DND-41 (cell line): Measurements from ENCODE around the gene SENP6.

ENCODE experiments used
- ATAC-seq: fragments of 200-7000 bp; cut with Tn5 transposase; 3 replicates; pipeline ENCODE4 v1.9.1; 2021; ENCODE audit warnings: low read depth; ENCODE audit not compliant: insufficient read depth
- DNase-seq: peaks from one replicate; pipeline ENCODE4 v3.0.0-alpha.2; 2020
- H2AFZ ChIP-seq: 2 replicates; pipeline ENCODE4 v1.6.0; 2012; ENCODE audit warnings: low read depth, low read length
- H3K27ac ChIP-seq: 2 replicates; pipeline ENCODE4 v1.5.1; 2012; ENCODE audit warnings: low read length, inconsistent platforms
- H3K27me3 ChIP-seq: fragments of 200-600 bp; sonication (generic); 2 replicates; pipeline ENCODE4 v1.6.0; 2012; ENCODE audit warnings: low read length, mild to moderate bottlenecking, inconsistent platforms; ENCODE audit not compliant: insufficient read depth, poor library complexity
- H3K36me3 ChIP-seq: 2 replicates; pipeline ENCODE4 v1.5.1; 2012; ENCODE audit warnings: low read length, inconsistent platforms; ENCODE audit not compliant: insufficient read depth
- H3K4me1 ChIP-seq: 2 replicates; pipeline ENCODE4 v1.5.1; 2012; ENCODE audit warnings: mild to moderate bottlenecking, low read length; ENCODE audit not compliant: insufficient read depth
- H3K4me2 ChIP-seq: 2 replicates; pipeline ENCODE4 v1.6.0; 2012; ENCODE audit warnings: mild to moderate bottlenecking, moderate library complexity, low read length, inconsistent platforms; ENCODE audit not compliant: insufficient read depth
- H3K4me3 ChIP-seq, 2 experiments: fragments of 200-600 bp in 1 of 2; shearing (Covaris generic) in 1 of 2; 2 replicates each; pipeline ENCODE4 v1.5.1; 2012 to 2016; ENCODE audit warnings: inconsistent platforms in 2 of 2, low read length in 2 of 2, mild to moderate bottlenecking in 2 of 2, low read depth in 1 of 2, moderate library complexity in 1 of 2
- H3K79me2 ChIP-seq: 2 replicates; pipeline ENCODE4 v1.6.0; 2012; ENCODE audit warnings: low read length, inconsistent platforms; ENCODE audit not compliant: insufficient read depth
- H3K9ac ChIP-seq: 2 replicates; pipeline ENCODE4 v1.6.0; 2012; ENCODE audit warnings: low read depth, mild to moderate bottlenecking, inconsistent platforms, low read length, moderate library complexity
- H3K9me3 ChIP-seq: 2 replicates; pipeline ENCODE4 v1.5.1; 2012; ENCODE audit warnings: low read length, moderate library complexity, mild to moderate bottlenecking, inconsistent platforms; ENCODE audit not compliant: insufficient read depth, severe bottlenecking
- H4K20me1 ChIP-seq: 2 replicates; pipeline ENCODE4 v1.6.0; 2012; ENCODE audit warnings: low read length; ENCODE audit not compliant: insufficient read depth
- CTCF ChIP-seq: IDR thresholded peaks from 2 replicates; pipeline ENCODE4 v1.5.1; 2012; ENCODE audit warnings: borderline replicate concordance, low read length, moderate library complexity, mild to moderate bottlenecking; ENCODE audit not compliant: poor library complexity, severe bottlenecking; ENCODE audit errors: extremely low read depth
- EZH2 ChIP-seq: IDR thresholded peaks from 3 replicates; pipeline ENCODE4 v1.6.1; 2012; ENCODE audit warnings: borderline replicate concordance, low read depth, mild to moderate bottlenecking, moderate library complexity, low read length, inconsistent platforms; ENCODE audit not compliant: severe bottlenecking

The SENP6 gene

GRCh38 chr6:75608956-75609533 is 7.4 kb downstream of the SENP6 start:
- Histone ChIP-seq H4K20me1 (peaks cover 81% of the 10 kb centered on the region), H3K9ac (no peak overlapping the region), H3K4me2 (no peak overlapping the region), H2AFZ (no peak overlapping the region), H3K27me3 (no peaks in the 10 kb centered on the region), H3K27ac (no peak overlapping the region), H3K79me2 (peaks cover 100% of the 10 kb centered on the region), H3K4me1 (peaks cover 42% of the 10 kb centered on the region), H3K9me3 (no peaks in the 10 kb centered on the region), H3K4me3 (no peak overlapping the region), H3K36me3 (peaks cover 3% of the 10 kb centered on the region; the same call in 1 of the 2 replicates)
- DNase-seq (no peak), ATAC-seq (no peak)
- no peak for TF ChIP-seq EZH2
- no peak for TF ChIP-seq CTCF

DNA sequence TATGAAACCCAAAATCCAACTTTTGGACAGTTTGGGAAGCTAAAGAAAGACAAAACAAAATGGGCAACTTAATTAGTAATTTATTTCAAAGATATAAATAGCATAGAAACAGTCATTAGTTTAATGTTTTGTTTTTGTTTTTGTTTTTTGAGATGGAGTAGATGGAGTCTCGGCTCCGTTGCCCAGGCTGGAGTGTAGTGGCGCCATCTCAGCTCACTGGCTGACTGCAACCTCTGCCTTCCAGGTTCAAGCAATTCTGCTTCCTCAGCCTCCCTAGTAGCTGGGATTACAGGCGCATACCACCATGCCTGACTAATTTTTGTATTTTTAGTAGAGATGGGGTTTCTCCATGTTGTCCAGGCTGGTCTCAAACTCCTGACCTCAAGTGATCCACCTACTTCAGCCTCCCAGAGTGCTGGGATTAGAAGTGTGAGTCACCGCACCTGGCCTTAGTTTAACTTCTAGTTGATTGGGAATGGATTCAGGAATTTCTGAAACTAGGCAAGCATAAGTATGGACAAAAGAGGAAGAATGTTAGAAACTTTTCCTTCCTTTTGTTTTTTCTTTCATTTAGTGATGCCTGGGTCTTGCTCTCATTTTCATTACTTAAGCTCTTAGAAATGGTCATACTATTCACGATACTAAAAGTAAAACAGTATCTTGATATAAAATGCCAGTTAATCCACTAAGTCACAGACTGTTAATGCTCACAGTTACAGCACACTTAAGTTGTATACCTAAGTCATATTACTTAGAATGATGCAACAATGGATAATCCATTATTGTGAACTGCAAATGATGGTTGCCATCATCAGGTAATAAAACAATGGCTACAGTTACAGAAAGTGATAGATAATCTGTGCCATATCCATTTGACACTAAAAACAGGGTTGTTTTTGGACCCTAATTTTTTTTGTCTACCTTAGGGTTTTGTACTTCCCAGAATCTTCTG is 8.2 kb downstream of the SENP6 start:
- Histone ChIP-seq H3K4me1 (peaks cover 33% of the 10 kb centered on the region), H4K20me1 (peaks cover 82% of the 10 kb centered on the region), H3K27me3 (no peaks in the 10 kb centered on the region), H3K4me3 (no peak overlapping the region), H3K36me3 (no peaks in the 10 kb centered on the region; the same call in 1 of the 2 replicates), H3K4me2 (peak overlapping the region; percentile 25; the same call in 1 of the 2 replicates), H3K79me2 (peaks cover 100% of the 10 kb centered on the region), H2AFZ (no peak overlapping the region), H3K27ac (no peak overlapping the region), H3K9ac (no peak overlapping the region), H3K9me3 (no peaks in the 10 kb centered on the region)
- DNase-seq: no peak
- ATAC-seq: no peak
- TF ChIP-seq EZH2: no peak
- no peak for TF ChIP-seq CTCF

DNA sequence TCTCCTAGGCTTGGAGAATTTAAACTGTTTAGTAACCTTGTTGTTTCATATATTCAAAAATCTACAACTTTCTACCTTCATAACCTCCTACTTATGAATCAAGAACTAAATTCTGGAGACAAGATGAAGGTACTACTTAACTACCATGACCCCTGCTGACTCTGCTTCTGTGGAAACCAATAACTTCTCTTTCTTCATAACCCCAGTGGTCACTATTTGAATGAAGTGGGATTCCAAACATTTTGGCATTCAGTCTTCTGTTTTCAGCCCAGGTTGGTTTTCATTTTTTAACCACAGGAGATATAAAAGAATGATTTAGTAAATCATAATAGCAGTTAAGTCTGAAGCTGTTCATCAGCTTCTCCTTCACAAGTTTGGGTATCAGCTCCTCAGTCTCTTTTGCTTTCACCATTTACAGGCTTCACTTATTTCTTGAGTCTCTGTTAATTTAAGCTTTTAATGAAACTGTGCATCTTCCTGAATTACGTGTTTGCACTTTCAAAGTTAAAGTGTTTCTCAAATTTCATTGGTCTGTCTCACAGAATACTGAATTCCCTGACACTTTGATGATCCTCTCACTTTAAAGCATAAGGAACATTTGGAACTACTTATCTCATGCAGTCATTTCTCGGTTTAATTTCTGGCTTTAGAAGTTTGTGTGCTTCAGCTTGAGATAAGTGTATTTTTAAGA is 9.5 kb downstream of the SENP6 start:
- H4K20me1 ChIP-seq: peaks cover 79% of the 10 kb centered on the region
- H3K9me3 ChIP-seq: no peaks in the 10 kb centered on the region
- no peak overlapping the region for H3K4me3 ChIP-seq
- H3K9ac ChIP-seq: no peak overlapping the region
- peaks cover 100% of the 10 kb centered on the region for H3K79me2 ChIP-seq
- no peak overlapping the region for H2AFZ ChIP-seq
- H3K36me3 ChIP-seq: no peaks in the 10 kb centered on the region; the same call in 1 of the 2 replicates
- no peaks in the 10 kb centered on the region for H3K27me3 ChIP-seq
- DNase-seq (no peak), ATAC-seq (no peak)
- peaks cover 23% of the 10 kb centered on the region for H3K4me1 ChIP-seq
- no peak overlapping the region for H3K27ac ChIP-seq
- TF ChIP-seq CTCF (no peak), EZH2 (no peak)
- no peak overlapping the region for H3K4me2 ChIP-seq
